Ramos (cell line): ENCODE results near the gene HNF1B.

Experiments
- in situ Hi-C: fragments of 300-500 bp; cut with MboI; formaldehyde crosslinking; loops from one replicate; pipeline ENCODE4 v1.14.3; 2022; ENCODE audit warnings: low sequenced_read_pairs; ENCODE audit not compliant: unreplicated experiment

The HNF1B gene

GRCh38 chr17:37741341-37742115, 3.3 kb downstream of the HNF1B start:
- in situ Hi-C loops: no loop called here

- in situ Hi-C loops: no loop called here
These were observed 3.9 kb downstream of the HNF1B start for GRCh38 chr17:37740915-37741314.

- in situ Hi-C loops: no loop called here
These were observed 6.9 kb downstream of the HNF1B start for GRCh38 chr17:37737971-37738370.

GRCh38 chr17:37737081-37737480, 7.8 kb downstream of the HNF1B start:
- in situ Hi-C loops: no loop called here

- in situ Hi-C loops: no loop called here
These were observed 8.4 kb downstream of the HNF1B start for GRCh38 chr17:37736428-37736827.

- in situ Hi-C loops: no loop called here
These were observed 9.7 kb downstream of the HNF1B start for GRCh38 chr17:37735165-37735564.

GRCh38 chr17:37732316-37732715, 12.5 kb downstream of the HNF1B start:
- in situ Hi-C loops: no loop called here

GRCh38 chr17:37731056-37731455, 13.8 kb downstream of the HNF1B start:
- in situ Hi-C loops: no loop called here

GRCh38 chr17:37729905-37730304, 15.0 kb downstream of the HNF1B start:
- in situ Hi-C loops: no loop called here

GRCh38 chr17:37726891-37727675, 17.8 kb downstream of the HNF1B start:
- in situ Hi-C loops: no loop called here

- in situ Hi-C loops: no loop called here
These were observed 18.6 kb downstream of the HNF1B start for GRCh38 chr17:37726248-37726647.

GRCh38 chr17:37725601-37726146, 19.2 kb downstream of the HNF1B start:
- in situ Hi-C loops: no loop called here

GRCh38 chr17:37725021-37725595, 19.8 kb downstream of the HNF1B start:
- in situ Hi-C loops: no loop called here

GRCh38 chr17:37720989-37721388, 23.9 kb downstream of the HNF1B start:
- in situ Hi-C loops: no loop called here

- in situ Hi-C loops: no loop called here
These were observed 25.0 kb downstream of the HNF1B start for GRCh38 chr17:37719866-37720265.

- in situ Hi-C loops: no loop called here
These were observed 26.4 kb downstream of the HNF1B start for GRCh38 chr17:37718324-37719048.

GRCh38 chr17:37717627-37718323, 27.1 kb downstream of the HNF1B start:
- in situ Hi-C loops: no loop called here

- in situ Hi-C loops: no loop called here
These were observed 30.0 kb downstream of the HNF1B start for GRCh38 chr17:37714897-37715296.

- in situ Hi-C loops: no loop called here
These were observed 31.2 kb downstream of the HNF1B start for GRCh38 chr17:37713624-37714023.

GRCh38 chr17:37713028-37713431, 31.8 kb downstream of the HNF1B start:
- in situ Hi-C loops: no loop called here
